HEK293 (cell line): ENCODE results near the gene SLC39A7.

Source experiments
- HOXC10 ChIP-seq: sonication (generic); formaldehyde crosslinking; IDR thresholded peaks from 2 replicates; pipeline ENCODE4 v1.8.1; 2023; ENCODE audit warnings: mild to moderate bottlenecking, missing genetic modification reagents
- HOXD13 ChIP-seq: sonication (generic); formaldehyde crosslinking; IDR thresholded peaks from 2 replicates; pipeline ENCODE4 v1.8.0; 2022; ENCODE audit warnings: missing genetic modification reagents, borderline replicate concordance
- KLF1 ChIP-seq: fragments of 450-650 bp; formaldehyde crosslinking; IDR thresholded peaks from 2 replicates; pipeline ENCODE4 v1.5.1; 2016; ENCODE audit warnings: missing biosample characterization, missing genetic modification characterization
- KLF16 ChIP-seq: fragments of 450-650 bp; formaldehyde crosslinking; IDR thresholded peaks from 2 replicates; pipeline ENCODE4 v1.5.1; 2017; ENCODE audit warnings: missing biosample characterization, missing genetic modification characterization
- KLF9 ChIP-seq: fragments of 450-650 bp; formaldehyde crosslinking; IDR thresholded peaks from 2 replicates; pipeline ENCODE4 v1.5.1; 2016; ENCODE audit warnings: missing biosample characterization, missing genetic modification characterization, low read depth
- MZF1 ChIP-seq: fragments of 450-650 bp; formaldehyde crosslinking; IDR thresholded peaks from 2 replicates; pipeline ENCODE4 v1.5.1; 2017; ENCODE audit warnings: missing biosample characterization, missing genetic modification characterization, borderline replicate concordance
- OSR2 ChIP-seq: fragments of 450-650 bp; formaldehyde crosslinking; IDR thresholded peaks from 2 replicates; pipeline ENCODE4 v1.5.1; 2016; ENCODE audit warnings: missing biosample characterization, missing genetic modification characterization
- PRDM1 ChIP-seq: fragments of 450-650 bp; formaldehyde crosslinking; IDR thresholded peaks from 2 replicates; pipeline ENCODE4; 2016; ENCODE audit warnings: missing biosample characterization, missing genetic modification characterization
- PRDM4 ChIP-seq: fragments of 450-650 bp; formaldehyde crosslinking; IDR thresholded peaks from 2 replicates; pipeline ENCODE4 v1.5.1; 2017; ENCODE audit warnings: missing biosample characterization, missing genetic modification characterization
- RBAK ChIP-seq: fragments of 450-650 bp; formaldehyde crosslinking; IDR thresholded peaks from 2 replicates; pipeline ENCODE4 v1.5.1; 2016; ENCODE audit warnings: missing biosample characterization, missing genetic modification characterization
- SALL2 ChIP-seq: fragments of 450-650 bp; formaldehyde crosslinking; IDR thresholded peaks from 2 replicates; pipeline ENCODE4 v1.5.0; 2017; ENCODE audit warnings: missing biosample characterization, mild to moderate bottlenecking, missing genetic modification characterization, borderline replicate concordance
- YY2 ChIP-seq: fragments of 450-650 bp; formaldehyde crosslinking; IDR thresholded peaks from 2 replicates; pipeline ENCODE4 v1.5.1; 2016; ENCODE audit warnings: missing biosample characterization, missing genetic modification characterization
- ZBTB1 ChIP-seq: fragments of 450-650 bp; formaldehyde crosslinking; IDR thresholded peaks from 2 replicates; pipeline ENCODE4 v1.5.1; 2016; ENCODE audit warnings: missing biosample characterization, missing genetic modification characterization
- ZBTB10 ChIP-seq: fragments of 450-650 bp; formaldehyde crosslinking; IDR thresholded peaks from 2 replicates; pipeline ENCODE4 v1.5.1; 2016; ENCODE audit warnings: missing biosample characterization, missing genetic modification characterization
- ZBTB17 ChIP-seq: fragments of 450-650 bp; formaldehyde crosslinking; IDR thresholded peaks from 2 replicates; pipeline ENCODE4 v1.5.1; 2016; ENCODE audit warnings: missing biosample characterization, missing genetic modification characterization
- ZBTB7A ChIP-seq: fragments of 450-650 bp; formaldehyde crosslinking; IDR thresholded peaks from 2 replicates; pipeline ENCODE4 v1.5.1; 2016; ENCODE audit warnings: low read depth, missing biosample characterization, missing genetic modification characterization
- ZBTB8A ChIP-seq: fragments of 450-650 bp; formaldehyde crosslinking; IDR thresholded peaks from 2 replicates; pipeline ENCODE4 v1.5.1; 2016; ENCODE audit warnings: missing biosample characterization, missing genetic modification characterization
- ZEB2 ChIP-seq: fragments of 450-650 bp; formaldehyde crosslinking; IDR thresholded peaks from 2 replicates; pipeline ENCODE4 v1.5.1; 2016; ENCODE audit warnings: missing biosample characterization, missing genetic modification characterization
- ZFHX2 ChIP-seq: fragments of 450-650 bp; formaldehyde crosslinking; conservative IDR thresholded peaks from 2 replicates; pipeline ENCODE4 v1.5.1; 2016; ENCODE audit warnings: missing biosample characterization, missing genetic modification characterization
- ZIC2 ChIP-seq: fragments of 450-650 bp; formaldehyde crosslinking; IDR thresholded peaks from 2 replicates; pipeline ENCODE4 v1.5.1; 2016; ENCODE audit warnings: missing biosample characterization, missing genetic modification characterization
- ZNF132 ChIP-seq: fragments of 450-650 bp; formaldehyde crosslinking; IDR thresholded peaks from 2 replicates; pipeline ENCODE4 v1.5.1; 2017; ENCODE audit warnings: missing biosample characterization, missing genetic modification characterization, borderline replicate concordance
- ZNF140 ChIP-seq: fragments of 450-650 bp; formaldehyde crosslinking; IDR thresholded peaks from 2 replicates; pipeline ENCODE4 v1.5.1; 2016; ENCODE audit warnings: missing biosample characterization, missing genetic modification characterization
- ZNF146 ChIP-seq: fragments of 450-650 bp; formaldehyde crosslinking; IDR thresholded peaks from 2 replicates; pipeline ENCODE4 v1.5.1; 2016; ENCODE audit warnings: missing biosample characterization, missing genetic modification characterization
- ZNF19 ChIP-seq: fragments of 450-650 bp; formaldehyde crosslinking; IDR thresholded peaks from 2 replicates; pipeline ENCODE4; 2016; ENCODE audit warnings: missing biosample characterization, missing genetic modification characterization, low read depth
- ZNF24 ChIP-seq: fragments of 450-650 bp; formaldehyde crosslinking; IDR thresholded peaks from 2 replicates; pipeline ENCODE4 v1.5.1; 2016; ENCODE audit warnings: missing biosample characterization, missing genetic modification characterization
- ZNF513 ChIP-seq: fragments of 450-650 bp; IDR thresholded peaks from 2 replicates; pipeline ENCODE4 v1.5.1; 2018; ENCODE audit warnings: missing biosample characterization, missing genetic modification characterization
- ZNF561 ChIP-seq: fragments of 450-650 bp; IDR thresholded peaks from 2 replicates; pipeline ENCODE4 v1.5.1; 2018; ENCODE audit warnings: missing biosample characterization, missing genetic modification characterization, borderline replicate concordance
- ZNF580 ChIP-seq: fragments of 450-650 bp; formaldehyde crosslinking; IDR thresholded peaks from 2 replicates; pipeline ENCODE4 v1.5.1; 2016; ENCODE audit warnings: missing biosample characterization, missing genetic modification characterization
- ZNF621 ChIP-seq: fragments of 450-650 bp; formaldehyde crosslinking; IDR thresholded peaks from 2 replicates; pipeline ENCODE4 v1.5.1; 2017; ENCODE audit warnings: missing biosample characterization, missing genetic modification characterization
- ZNF624 ChIP-seq: fragments of 450-650 bp; formaldehyde crosslinking; IDR thresholded peaks from 2 replicates; pipeline ENCODE4 v1.5.1; 2017; ENCODE audit warnings: missing biosample characterization, missing genetic modification characterization
- ZNF707 ChIP-seq: fragments of 450-650 bp; formaldehyde crosslinking; IDR thresholded peaks from 2 replicates; pipeline ENCODE4 v1.5.1; 2016; ENCODE audit warnings: missing biosample characterization, missing genetic modification characterization
- ZNF76 ChIP-seq: fragments of 450-650 bp; formaldehyde crosslinking; IDR thresholded peaks from 2 replicates; pipeline ENCODE4; 2016; ENCODE audit warnings: low read depth, missing biosample characterization, missing genetic modification characterization, borderline replicate concordance
- ZXDB ChIP-seq: fragments of 450-650 bp; formaldehyde crosslinking; IDR thresholded peaks from 2 replicates; pipeline ENCODE4 v1.5.1; 2016; ENCODE audit warnings: missing biosample characterization, missing genetic modification characterization

SLC39A7 gene

GRCh38 chr6:33200219-33201146, at the start of gene SLC39A7, which contains the start of gene RXRB (continued):
- TF ChIP-seq ZNF76 (tag by site-specific recombination) = peak; percentile 99
- no peak for TF ChIP-seq SALL2 (tag by site-specific recombination)
- TF ChIP-seq ZNF140 (tag by site-specific recombination) = no peak
- peak; percentile 54 for TF ChIP-seq KLF9 (tag by site-specific recombination)
- TF ChIP-seq HOXD13 (CRISPR knock-in tag) = no peak
- TF ChIP-seq ZNF24 (tag by site-specific recombination) = 0 out of 2 replicates have a peak, but pooled peaks have one; percentile 50
- TF ChIP-seq ZBTB10 (tag by site-specific recombination) = peak; percentile 70
- TF ChIP-seq OSR2 (tag by site-specific recombination) = peak; percentile 19; the same call in 1 of the 2 replicates
- TF ChIP-seq PRDM1 = no peak
- TF ChIP-seq ZNF624 = no peak
- TF ChIP-seq ZNF132 = no peak
- TF ChIP-seq ZNF513 (tag by site-specific recombination) = peak; percentile 63
- peak; percentile 55; the same call in 1 of the 2 replicates for TF ChIP-seq KLF1 (tag by site-specific recombination)
- TF ChIP-seq ZBTB1 (tag by site-specific recombination) = no peak
- TF ChIP-seq ZIC2 = peak; percentile 61
- no peak; the same call in 1 of the 2 replicates for TF ChIP-seq ZNF580
- peak; percentile 82 for TF ChIP-seq ZXDB (tag by site-specific recombination)
- peak; percentile 73; the same call in 1 of the 2 replicates for TF ChIP-seq HOXC10
- TF ChIP-seq ZFHX2 = peak; percentile 80
- TF ChIP-seq ZBTB17 (tag by site-specific recombination) = peak; percentile 96
- peak; percentile 70; the same call in 1 of the 2 replicates for TF ChIP-seq ZBTB8A (tag by site-specific recombination)
- TF ChIP-seq ZNF621 (tag by site-specific recombination) = no peak
- TF ChIP-seq ZNF561 = peak; percentile 11
- TF ChIP-seq MZF1 (tag by site-specific recombination) = no peak
- TF ChIP-seq ZNF19 (tag by site-specific recombination) = no peak
- peak; percentile 67; the same call in 1 of the 2 replicates for TF ChIP-seq KLF16
- peak; percentile 0; the same call in 1 of the 2 replicates for TF ChIP-seq PRDM4 (tag by site-specific recombination)
- peak; percentile 93; the same call in 1 of the 2 replicates for TF ChIP-seq ZBTB7A
- no peak for TF ChIP-seq ZNF146 (tag by site-specific recombination)
- TF ChIP-seq RBAK (tag by site-specific recombination) = no peak
- TF ChIP-seq ZEB2 (tag by site-specific recombination) = peak; percentile 94
- peak; percentile 97 for TF ChIP-seq YY2
- no peak for TF ChIP-seq ZNF707 (tag by site-specific recombination)
